ENCODE measurements around the gene CBLB.

- TF ChIP-seq POLR2AphosphoS5 (IDR thresholded peaks at IDR 0.05; ENCODE audit: borderline replicate concordance, low read depth, low read length): no peak
- TF ChIP-seq EZH2 (IDR thresholded peaks at IDR 0.05): no peak
- no peak for TF ChIP-seq FOXP2 (optimal IDR thresholded peaks at IDR 0.05; ENCODE audit: control extremely low read depth, extremely low read length, insufficient read depth)
Observed at GRCh38 chr3:105722943-105723556, 145.8 kb downstream of the CBLB start.
